SU-DHL-6 (cell line): ENCODE results near the gene STK39.

Experiments used
- CTCF ChIP-seq: fragments of 200-600 bp; sonication (generic); IDR thresholded peaks from one replicate; pipeline ENCODE4 v1.5.1; 2017; ENCODE audit warnings: antibody characterized with exemption, mild to moderate bottlenecking, low read length, moderate library complexity; ENCODE audit not compliant: insufficient read depth, poor library complexity, severe bottlenecking
- EZH2phosphoT487 ChIP-seq: fragments of 200-600 bp; sonication (generic), shearing (Covaris generic); conservative IDR thresholded peaks from 2 replicates; pipeline ENCODE4 v1.6.1; 2018; ENCODE audit warnings: mild to moderate bottlenecking, antibody characterized with exemption, low read length, moderate library complexity, mixed read lengths

- TF ChIP-seq EZH2phosphoT487 (no peak), CTCF (no peak)
Measured at GRCh38 chr2:168114040-168114439, 133.4 kb downstream of the STK39 start.
